OCI-LY7 (cell line): ENCODE results near the gene TMEM132E. TPM values are rescaled to one million over a fixed set of nuclear protein-coding genes. Genes with fewer than 3 reads are reported as not detected.

Source experiments
- BruUV-seq: library from RNA; stranded (reverse); fragments of 400-500 nt; replicated peaks from 2 replicates; lab custom pipeline; 2021; lab: Mats Ljungman, UMichigan
- CTCF ChIA-PET: fragments of 300-600 bp; sonication (Branson Sonifier 250); formaldehyde crosslinking; loops from one replicate; lab custom pipeline; 2022; ENCODE audit warnings: antibody characterized with exemption; ENCODE audit not compliant: unreplicated experiment; lab: Charles Lee
- POLR2A ChIA-PET: fragments of 300-600 bp; sonication (Branson Sonifier 250); formaldehyde crosslinking; loops from one replicate; lab custom pipeline; 2022; ENCODE audit warnings: antibody characterized with exemption; lab: Charles Lee
- DNase-seq: peaks from one replicate; pipeline ENCODE4 v3.0.0-alpha.2; 2015; ENCODE audit warnings: low spot score
- H2AFZ ChIP-seq: fragments of 200-600 bp; sonication (generic), shearing (Covaris generic); 2 replicates; pipeline ENCODE4 v1.6.1; 2014; ENCODE audit warnings: mild to moderate bottlenecking, antibody characterized with exemption, low read length, moderate library complexity
- H3K27ac ChIP-seq: fragments of 200-600 bp; sonication (generic); 2 replicates; pipeline ENCODE4 v1.5.1; 2014; ENCODE audit warnings: mixed run types, low read depth, mild to moderate bottlenecking, moderate library complexity, low read length, inconsistent platforms; ENCODE audit not compliant: poor library complexity, severe bottlenecking
- H3K36me3 ChIP-seq: fragments of 200-600 bp; sonication (generic); 2 replicates; pipeline ENCODE4 v1.6.1; 2014; ENCODE audit warnings: mild to moderate bottlenecking, antibody characterized with exemption, low read length, moderate library complexity, mixed read lengths; ENCODE audit not compliant: insufficient read depth
- H3K4me1 ChIP-seq: fragments of 200-600 bp; sonication (generic); 2 replicates; pipeline ENCODE4 v1.5.1; 2014; ENCODE audit warnings: mild to moderate bottlenecking, low read length; ENCODE audit not compliant: insufficient read depth, poor library complexity, severe bottlenecking
- H3K4me2 ChIP-seq: fragments of 200-600 bp; sonication (generic); 2 replicates; pipeline ENCODE4 v1.6.1; 2014; ENCODE audit warnings: mild to moderate bottlenecking, low read length
- H3K4me3 ChIP-seq: fragments of 200-600 bp; sonication (generic); 2 replicates; pipeline ENCODE4 v1.5.1; 2014; ENCODE audit warnings: mild to moderate bottlenecking, low read depth, low read length; ENCODE audit not compliant: poor library complexity, severe bottlenecking
- H3K79me2 ChIP-seq: fragments of 200-600 bp; sonication (generic); 2 replicates; pipeline ENCODE4 v1.6.1; 2016; ENCODE audit warnings: low read depth, mild to moderate bottlenecking, low read length, moderate library complexity, mixed read lengths; ENCODE audit not compliant: insufficient read depth
- H3K9me2 ChIP-seq: fragments of 200-600 bp; sonication (generic); 2 replicates; pipeline ENCODE4 v1.6.1; 2016; ENCODE audit warnings: mild to moderate bottlenecking, low read length, mixed read lengths; ENCODE audit not compliant: insufficient read depth
- H3K9me3 ChIP-seq: fragments of 200-600 bp; sonication (generic); 2 replicates; pipeline ENCODE4 v1.6.1; 2014; ENCODE audit warnings: mild to moderate bottlenecking, mixed run types, low read length, mixed read lengths
- H4K20me1 ChIP-seq: fragments of 200-600 bp; sonication (generic); 2 replicates; pipeline ENCODE4 v1.6.1; 2014; ENCODE audit warnings: mild to moderate bottlenecking, antibody characterized with exemption, low read length, moderate library complexity, mixed read lengths; ENCODE audit not compliant: insufficient read depth
- EZH2phosphoT487 ChIP-seq: fragments of 200-600 bp; sonication (generic); IDR thresholded peaks from 2 replicates; pipeline ENCODE4 v1.6.1; 2018; ENCODE audit warnings: low read depth, borderline replicate concordance, mild to moderate bottlenecking, mixed run types, antibody characterized with exemption, low read length, moderate library complexity, mixed read lengths
- intact Hi-C: fragments of 100-400 bp; cut with micrococcal nuclease; formaldehyde crosslinking; loops from one replicate; pipeline ENCODE4 v1.10.0; 2022; ENCODE audit not compliant: unreplicated experiment
- total RNA-seq, 2 experiments: library from RNA; depleted of rRNA in 1 of 2; stranded (reverse); fragments of >200 nt in 1 of 2; shearing (Covaris generic) in 1 of 2; gene quantifications; 2 replicates each; pipeline ENCODE4 v1.2.3, GENCODE V29; 2014 to 2022
- TF ChIP-seq, protein P1 (sequence below): fragments of 200-600 bp; sonication (generic); conservative IDR thresholded peaks from 2 replicates; pipeline ENCODE4 v1.5.1; 2014; ENCODE audit warnings: mild to moderate bottlenecking, antibody characterized with exemption, low read length, moderate library complexity, mixed read lengths

Gene TMEM132E
- total RNA-seq, 2 experiments from 2014 or later = not detected

- DNase-seq = no peak
- TF ChIP-seq, protein P1, sequence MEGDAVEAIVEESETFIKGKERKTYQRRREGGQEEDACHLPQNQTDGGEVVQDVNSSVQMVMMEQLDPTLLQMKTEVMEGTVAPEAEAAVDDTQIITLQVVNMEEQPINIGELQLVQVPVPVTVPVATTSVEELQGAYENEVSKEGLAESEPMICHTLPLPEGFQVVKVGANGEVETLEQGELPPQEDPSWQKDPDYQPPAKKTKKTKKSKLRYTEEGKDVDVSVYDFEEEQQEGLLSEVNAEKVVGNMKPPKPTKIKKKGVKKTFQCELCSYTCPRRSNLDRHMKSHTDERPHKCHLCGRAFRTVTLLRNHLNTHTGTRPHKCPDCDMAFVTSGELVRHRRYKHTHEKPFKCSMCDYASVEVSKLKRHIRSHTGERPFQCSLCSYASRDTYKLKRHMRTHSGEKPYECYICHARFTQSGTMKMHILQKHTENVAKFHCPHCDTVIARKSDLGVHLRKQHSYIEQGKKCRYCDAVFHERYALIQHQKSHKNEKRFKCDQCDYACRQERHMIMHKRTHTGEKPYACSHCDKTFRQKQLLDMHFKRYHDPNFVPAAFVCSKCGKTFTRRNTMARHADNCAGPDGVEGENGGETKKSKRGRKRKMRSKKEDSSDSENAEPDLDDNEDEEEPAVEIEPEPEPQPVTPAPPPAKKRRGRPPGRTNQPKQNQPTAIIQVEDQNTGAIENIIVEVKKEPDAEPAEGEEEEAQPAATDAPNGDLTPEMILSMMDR = no peak
- TF ChIP-seq EZH2phosphoT487 = no peak
- no peak overlapping the region for H3K27ac ChIP-seq
- ChIA-PET POLR2A (no interaction called here), CTCF (no interaction called here)
- no peaks in the 10 kb centered on the region for H3K79me2 ChIP-seq
- H3K4me3 ChIP-seq = no peak overlapping the region
- no peak overlapping the region for H3K4me2 ChIP-seq
- H2AFZ ChIP-seq = no peak overlapping the region
- no TSS peak for BruUV-seq
- no peaks in the 10 kb centered on the region for H3K36me3 ChIP-seq
- no peaks in the 10 kb centered on the region for H4K20me1 ChIP-seq
- H3K9me3 ChIP-seq = no peaks in the 10 kb centered on the region
- no peaks in the 10 kb centered on the region for H3K4me1 ChIP-seq
- no peaks in the 10 kb centered on the region for H3K9me2 ChIP-seq
- intact Hi-C loops = no loop called here
Measured at GRCh38 chr17:34673995-34674890, 94.9 kb downstream of the TMEM132E start.

DNA sequence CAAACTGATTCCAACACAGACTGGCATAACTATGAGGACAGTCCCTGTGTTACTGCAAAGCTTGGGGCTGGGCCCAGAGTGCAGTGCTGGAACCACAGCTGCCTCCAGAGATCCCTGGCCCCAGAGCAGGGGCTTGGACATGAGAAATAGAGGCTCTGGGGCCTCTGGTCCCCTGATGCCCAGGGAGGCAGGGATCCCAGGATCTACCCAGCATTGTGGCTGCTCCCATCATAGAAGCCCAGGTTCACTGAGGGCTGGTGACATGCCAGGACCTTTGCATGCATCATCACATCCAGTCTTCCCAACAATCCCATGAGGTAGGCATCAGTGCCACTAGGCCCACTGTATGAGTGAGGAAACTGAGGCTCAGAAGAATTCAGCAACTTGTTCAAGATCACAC lies 95.8 kb downstream of the TMEM132E start:
- CTCF ChIA-PET = no interaction called here

More for the DNA sequence above, 95.8 kb downstream of the TMEM132E start:
- Histone ChIP-seq H4K20me1 (no peaks in the 10 kb centered on the region), H3K4me1 (no peaks in the 10 kb centered on the region), H3K27ac (no peak overlapping the region), H3K9me2 (no peaks in the 10 kb centered on the region), H3K36me3 (no peaks in the 10 kb centered on the region), H3K9me3 (no peaks in the 10 kb centered on the region), H3K79me2 (no peaks in the 10 kb centered on the region), H2AFZ (no peak overlapping the region), H3K4me3 (no peak overlapping the region), H3K4me2 (no peak overlapping the region)
- no peak for TF ChIP-seq EZH2phosphoT487
- TF ChIP-seq, protein P1 = no peak
- POLR2A ChIA-PET = no interaction called here
- intact Hi-C loops = no loop called here
- BruUV-seq = no TSS peak
- DNase-seq = no peak
